GM19467 (cell line): Measurements from ENCODE around the gene LIPC.

Source experiments
- ATAC-seq: cut with Tn5 transposase; IDR thresholded peaks from one replicate; pipeline ENCODE4 v1.9.1; 2021; ENCODE audit warnings: mild to moderate bottlenecking, moderate library complexity; ENCODE audit not compliant: unreplicated experiment

Gene LIPC

GRCh38 chr15:58431221-58432149 lies at the start of gene LIPC:
TSS of gene LIPC (plus strand) at chr15:58431991. CDS start at chr15:58432033, 42 bp downstream.
- no peak for ATAC-seq

GRCh38 chr15:58383876-58384275 lies 47.9 kb upstream of the LIPC start:
- ATAC-seq = no peak

GRCh38 chr15:58384667-58385066 lies 47.1 kb upstream of the LIPC start:
- no peak for ATAC-seq

GRCh38 chr15:58386081-58386480 lies 45.7 kb upstream of the LIPC start:
- no peak for ATAC-seq

GRCh38 chr15:58386641-58387040 lies 45.1 kb upstream of the LIPC start:
- no peak for ATAC-seq

GRCh38 chr15:58387130-58387529 lies 44.7 kb upstream of the LIPC start:
- no peak for ATAC-seq

GRCh38 chr15:58388211-58388610 lies 43.6 kb upstream of the LIPC start:
- no peak for ATAC-seq

- ATAC-seq = no peak
Measured at GRCh38 chr15:58390118-58390517, 41.7 kb upstream of the LIPC start.

- ATAC-seq = no peak
Measured at GRCh38 chr15:58390655-58391054, 41.1 kb upstream of the LIPC start.

GRCh38 chr15:58391088-58391487 lies 40.7 kb upstream of the LIPC start:
- ATAC-seq = no peak

GRCh38 chr15:58392141-58392540 lies 39.6 kb upstream of the LIPC start:
- ATAC-seq = no peak

- no peak for ATAC-seq
Measured at GRCh38 chr15:58392611-58393161, 39.1 kb upstream of the LIPC start.

- no peak for ATAC-seq
Measured at GRCh38 chr15:58393241-58393662, 38.5 kb upstream of the LIPC start.

GRCh38 chr15:58396181-58396580 lies 35.6 kb upstream of the LIPC start:
- ATAC-seq = no peak

- ATAC-seq = no peak
Measured at GRCh38 chr15:58398071-58398470, 33.7 kb upstream of the LIPC start.

- ATAC-seq = no peak
Measured at GRCh38 chr15:58398643-58399042, 33.1 kb upstream of the LIPC start.

GRCh38 chr15:58399739-58400138 lies 32.1 kb upstream of the LIPC start:
- no peak for ATAC-seq

- no peak for ATAC-seq
Measured at GRCh38 chr15:58401276-58401675, 30.5 kb upstream of the LIPC start.

GRCh38 chr15:58401991-58402649 lies 29.7 kb upstream of the LIPC start:
- no peak for ATAC-seq

- no peak for ATAC-seq
Measured at GRCh38 chr15:58403581-58403980, 28.2 kb upstream of the LIPC start.

GRCh38 chr15:58404020-58404419 lies 27.8 kb upstream of the LIPC start:
- no peak for ATAC-seq

- ATAC-seq = no peak
Measured at GRCh38 chr15:58404722-58405121, 27.1 kb upstream of the LIPC start.
